ENCODE results near the gene CCDC87. TPM values are rescaled to one million over a fixed set of nuclear protein-coding genes. Genes with fewer than 3 reads are reported as not detected.

The CCDC87 gene
- total and polyA plus RNA-seq, 2 of the 8 experiments (the other 6 are each of a cell fraction or from before 2014, with no cell fraction given), result 0.32 to 0.99 TPM

DNA sequence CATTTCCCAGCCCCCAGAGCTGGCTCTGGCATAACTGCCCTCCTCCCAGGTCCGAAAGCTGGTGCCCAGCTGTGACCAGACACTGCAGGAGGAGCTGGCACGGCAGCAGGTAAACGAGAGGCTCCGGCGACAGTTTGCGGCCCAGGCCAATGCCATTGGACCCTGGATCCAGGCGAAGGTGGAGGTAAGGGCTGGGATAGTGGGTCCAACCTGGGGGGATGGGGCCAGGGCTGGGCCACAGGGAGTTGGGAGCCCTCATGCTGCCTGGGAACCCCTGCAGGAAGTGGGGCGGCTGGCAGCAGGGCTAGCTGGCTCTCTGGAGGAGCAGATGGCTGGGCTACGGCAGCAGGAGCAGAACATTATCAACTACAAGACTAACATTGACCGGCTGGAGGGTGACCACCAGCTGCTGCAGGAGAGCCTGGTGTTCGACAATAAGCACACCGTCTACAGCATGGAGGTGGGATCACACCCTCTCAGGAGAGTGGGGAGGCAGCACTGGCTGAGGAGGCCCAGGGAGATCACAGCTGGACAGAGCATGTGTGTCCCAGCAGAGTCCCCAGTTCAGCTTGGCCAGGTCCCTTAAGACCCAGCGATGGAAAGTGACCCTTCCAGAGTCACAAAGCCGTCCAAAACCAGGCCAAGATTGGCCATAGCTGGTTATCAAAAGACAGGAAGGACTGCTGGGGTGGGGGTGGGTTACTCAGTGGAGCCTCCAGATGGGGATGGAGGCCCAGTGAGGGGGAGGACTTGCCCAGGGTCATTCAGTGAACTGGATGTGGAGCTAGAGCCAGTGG, 31.5 kb downstream of the CCDC87 start (continued):
- TF ChIP-seq SP1 (IDR thresholded peaks at IDR 0.05; ENCODE audit: low read depth, low read length) (no peak), TEAD4 (IDR thresholded peaks at IDR 0.05; ENCODE audit: low read depth, low read length) (no peak), POU5F1 (IDR thresholded peaks at IDR 0.05; ENCODE audit: low read depth, low read length) (no peak), PHF8 (conservative IDR thresholded peaks at IDR 0.05; ENCODE audit: low read depth, low read length) (no peak), BCL11A (IDR thresholded peaks at IDR 0.05; ENCODE audit: low read depth in 2 of 2, low read length in 2 of 2) (no peak), SP4 (IDR thresholded peaks at IDR 0.05; ENCODE audit: low read length) (no peak), ATF3 (IDR thresholded peaks at IDR 0.05; ENCODE audit: insufficient read depth, low read depth, low read length) (no peak), TAF7 (optimal IDR thresholded peaks at IDR 0.05; ENCODE audit: borderline replicate concordance, low read depth, low read length) (no peak)
- TF ChIP-seq, protein P1, sequence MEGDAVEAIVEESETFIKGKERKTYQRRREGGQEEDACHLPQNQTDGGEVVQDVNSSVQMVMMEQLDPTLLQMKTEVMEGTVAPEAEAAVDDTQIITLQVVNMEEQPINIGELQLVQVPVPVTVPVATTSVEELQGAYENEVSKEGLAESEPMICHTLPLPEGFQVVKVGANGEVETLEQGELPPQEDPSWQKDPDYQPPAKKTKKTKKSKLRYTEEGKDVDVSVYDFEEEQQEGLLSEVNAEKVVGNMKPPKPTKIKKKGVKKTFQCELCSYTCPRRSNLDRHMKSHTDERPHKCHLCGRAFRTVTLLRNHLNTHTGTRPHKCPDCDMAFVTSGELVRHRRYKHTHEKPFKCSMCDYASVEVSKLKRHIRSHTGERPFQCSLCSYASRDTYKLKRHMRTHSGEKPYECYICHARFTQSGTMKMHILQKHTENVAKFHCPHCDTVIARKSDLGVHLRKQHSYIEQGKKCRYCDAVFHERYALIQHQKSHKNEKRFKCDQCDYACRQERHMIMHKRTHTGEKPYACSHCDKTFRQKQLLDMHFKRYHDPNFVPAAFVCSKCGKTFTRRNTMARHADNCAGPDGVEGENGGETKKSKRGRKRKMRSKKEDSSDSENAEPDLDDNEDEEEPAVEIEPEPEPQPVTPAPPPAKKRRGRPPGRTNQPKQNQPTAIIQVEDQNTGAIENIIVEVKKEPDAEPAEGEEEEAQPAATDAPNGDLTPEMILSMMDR (IDR thresholded peaks at IDR 0.05; ENCODE audit: control extremely low read depth in 1 of 3, insufficient read depth in 1 of 3, low read depth in 1 of 3, low read length in 3 of 3), result no peak
